Omental fat pad (tissue), 4 donors: ENCODE results near the gene HOXB1. TPM values are rescaled to one million over a fixed set of nuclear protein-coding genes. Genes with fewer than 3 reads are reported as not detected.
A peak's percentile ranks its signal among the peaks of the same experiment; 100 is the strongest.

ENCODE experiments used
- ATAC-seq: fragments of 150-250 bp; one replicate; pipeline ENCODE4 v1.9.1; 2016; ENCODE audit warnings: mild to moderate bottlenecking, moderate library complexity; ENCODE audit not compliant: low FRiP score
- DNase-seq: peaks from one replicate; pipeline ENCODE4 v3.0.0-alpha.2; 2019; ENCODE audit warnings: low spot score
- CTCF ChIP-seq, 3 donors: fragments of 450-650 bp; IDR thresholded peaks; one replicate each; pipeline ENCODE4 v1.5.1; 2016 to 2017; ENCODE audit warnings: antibody characterized with exemption in 3 of 3, mild to moderate bottlenecking in 3 of 3, moderate library complexity in 2 of 3
- total RNA-seq, 4 donors: library from RNA; depleted of rRNA; stranded (reverse); fragments of >200 nt; gene quantifications; one replicate each; pipeline ENCODE4 v1.1.0, GENCODE V29; 2016

Gene HOXB1
- total RNA-seq, 4 donors from 2014 or later, result not detected

- TF ChIP-seq CTCF (IDR thresholded peaks at IDR 0.05), result no peak
- DNase-seq, result no peak
- ATAC-seq, result peak; percentile 29
Measured at GRCh38 chr17:48576479-48577309, 45.9 kb upstream of the HOXB1 start.

DNA sequence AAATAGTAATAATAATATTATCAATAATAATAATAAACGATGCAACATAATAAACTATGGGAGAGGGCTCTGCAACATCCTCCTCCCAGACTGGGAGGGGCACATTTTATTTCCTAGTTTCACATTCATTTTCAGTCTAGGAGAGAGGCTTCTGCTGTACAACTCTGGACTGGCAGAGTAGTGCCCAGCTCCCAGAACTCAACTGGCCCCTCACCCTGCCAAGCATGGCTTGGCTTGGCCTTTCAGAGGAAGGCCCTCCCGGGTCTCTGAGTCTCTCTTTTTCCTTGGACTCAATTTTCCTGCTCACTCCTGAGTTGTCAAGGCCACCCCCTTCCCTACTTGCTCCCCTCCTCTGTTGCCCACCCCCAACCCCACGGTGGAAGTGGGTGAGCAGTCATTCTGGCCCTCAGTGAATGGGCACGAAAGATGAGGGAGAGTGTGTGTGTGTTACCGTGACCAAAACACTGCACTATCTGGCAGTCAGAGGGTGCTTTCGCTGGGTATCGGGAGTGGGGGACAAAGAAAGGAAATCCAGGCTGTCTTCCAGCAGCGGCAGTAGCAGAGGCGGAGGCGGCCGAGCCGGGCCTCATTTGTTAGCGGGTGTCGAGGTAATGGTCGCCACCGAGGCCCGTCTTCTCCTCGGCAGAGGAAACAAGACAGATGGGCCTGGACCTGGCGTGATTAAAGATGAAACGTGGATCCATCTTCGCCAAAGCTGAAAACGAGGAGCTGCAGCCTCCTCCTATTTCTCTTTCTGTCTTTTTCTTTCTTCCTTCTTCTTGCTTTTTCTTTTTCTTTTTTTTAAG is 45.1 kb upstream of the HOXB1 start:
- ATAC-seq (peak; percentile 24), DNase-seq (no peak)

DNA sequence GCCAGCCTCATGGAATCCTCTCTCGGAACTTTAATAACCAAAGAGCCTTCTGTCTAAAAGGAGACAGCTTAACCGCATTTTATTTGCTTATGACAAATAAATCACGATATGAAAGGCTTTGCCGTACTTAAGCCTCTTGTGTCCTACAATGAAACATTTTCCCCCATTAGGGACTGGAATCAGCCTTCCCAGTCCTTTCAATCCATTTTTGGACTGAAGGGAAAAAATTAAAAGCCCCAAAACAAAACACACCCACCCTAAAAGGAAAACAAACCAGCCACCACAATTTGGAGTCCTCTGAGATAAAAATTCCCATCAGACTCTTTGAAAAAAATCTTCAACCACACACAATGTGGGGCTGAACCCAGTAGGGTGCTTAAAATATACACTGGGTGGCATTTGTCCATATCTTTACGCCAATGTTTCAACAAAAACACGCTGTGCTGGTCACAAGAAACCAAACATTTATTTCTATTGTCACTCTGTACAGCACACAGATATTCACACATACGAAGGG is 44.3 kb upstream of the HOXB1 start:
- ATAC-seq (no peak), DNase-seq (no peak)

More for the DNA sequence above, 45.1 kb upstream of the HOXB1 start:
- TF ChIP-seq CTCF (IDR thresholded peaks at IDR 0.05), result no peak

DNA sequence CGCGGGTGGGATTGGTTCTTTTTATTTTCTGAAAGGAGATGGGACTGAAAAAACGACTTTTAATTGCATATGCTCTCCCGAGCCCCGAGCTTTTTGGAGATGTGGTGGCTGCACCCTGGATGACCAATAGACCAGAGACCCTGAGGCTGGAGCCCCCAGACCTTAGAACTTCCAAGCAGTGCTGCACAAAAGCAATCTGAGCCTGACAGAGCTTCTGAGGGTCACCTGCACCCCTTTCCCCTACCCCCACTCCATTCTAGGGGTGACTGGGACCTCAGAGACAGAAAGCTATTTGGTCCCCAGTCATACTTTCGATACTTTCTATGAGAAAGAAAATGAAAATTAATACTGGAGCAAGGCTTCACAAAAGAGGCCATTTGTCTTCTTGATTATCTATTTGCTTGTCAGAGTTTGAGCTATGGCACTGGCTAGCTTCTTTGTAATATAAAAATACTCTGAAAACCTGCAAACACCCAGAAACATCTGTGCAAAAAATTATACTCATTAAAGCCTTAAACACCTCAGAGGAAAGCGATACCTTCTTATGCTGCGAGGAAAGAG is 43.8 kb upstream of the HOXB1 start:
- ATAC-seq (no peak), DNase-seq (no peak)
- TF ChIP-seq CTCF (IDR thresholded peaks at IDR 0.05), result no peak

More for the DNA sequence above, 44.3 kb upstream of the HOXB1 start:
- no peak for TF ChIP-seq CTCF (IDR thresholded peaks at IDR 0.05)

DNA sequence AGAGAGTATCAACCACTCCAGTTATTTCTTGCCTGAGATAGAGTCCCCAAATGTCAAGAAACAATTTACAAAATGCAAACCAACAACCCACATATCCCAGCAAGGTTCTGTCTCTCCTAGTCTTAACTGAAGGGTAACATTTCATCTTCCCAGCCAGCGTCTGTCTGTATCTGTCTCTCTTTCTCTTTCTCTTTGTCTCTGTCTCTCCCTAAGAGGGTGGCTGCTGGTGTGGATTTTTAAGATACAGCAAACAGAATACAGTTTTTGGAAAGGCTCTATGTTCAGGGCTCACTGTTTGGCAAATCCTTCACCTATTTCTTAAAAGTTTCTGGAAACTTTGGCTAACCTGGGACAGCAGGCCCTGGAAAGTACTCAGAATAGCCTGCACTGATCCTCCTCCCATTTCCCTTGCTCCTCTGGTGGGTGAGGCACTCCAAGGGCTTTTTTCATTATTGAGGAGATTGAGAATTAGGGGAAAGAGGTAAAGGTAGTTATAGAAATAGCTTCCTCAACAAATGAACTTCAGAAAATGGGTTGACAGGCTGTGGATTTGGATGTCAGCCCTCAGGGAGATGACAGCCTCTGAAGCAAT is 41.1 kb upstream of the HOXB1 start:
- ATAC-seq (no peak), DNase-seq (no peak)
- TF ChIP-seq CTCF (IDR thresholded peaks at IDR 0.05), result no peak

DNA sequence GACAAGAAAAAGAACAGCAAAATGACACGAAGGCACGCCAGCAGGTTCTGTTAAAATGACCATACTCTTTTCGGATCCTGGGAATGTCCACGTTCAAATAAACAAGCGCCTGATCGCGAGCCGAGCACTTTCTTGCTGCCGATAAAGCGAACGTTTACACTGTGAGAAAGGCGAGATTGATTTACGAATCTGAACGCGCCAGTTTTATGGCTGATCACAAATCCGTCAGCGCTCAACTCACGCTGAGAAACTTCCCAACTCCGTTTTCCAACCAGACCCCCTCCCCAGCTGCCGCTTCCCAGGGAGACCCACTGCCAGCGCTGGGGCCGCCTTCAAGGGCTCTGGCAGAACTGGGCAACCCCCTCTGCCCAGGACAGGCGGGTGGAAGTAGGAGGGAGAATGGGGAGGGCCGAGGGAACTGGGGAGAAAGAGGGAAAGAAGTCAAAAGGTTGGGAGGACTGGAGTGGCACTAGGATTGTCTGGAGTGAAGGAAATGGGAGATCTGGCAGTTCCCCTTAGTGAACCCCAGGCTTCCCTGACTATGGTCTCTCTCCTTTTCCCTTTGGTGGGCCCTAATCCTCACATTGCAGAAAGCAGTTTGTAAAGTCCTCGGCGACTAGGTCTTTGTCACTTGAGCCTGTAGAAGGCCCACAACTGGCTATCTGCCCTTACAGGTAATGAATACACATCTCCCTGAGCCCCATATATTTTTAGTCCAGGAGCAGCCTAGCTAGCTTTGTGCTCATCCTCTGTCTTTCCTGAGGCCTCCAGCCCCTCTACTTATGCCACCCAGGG is 40.4 kb upstream of the HOXB1 start:
- ATAC-seq (peak; percentile 36), DNase-seq (no peak)
- no peak for TF ChIP-seq CTCF (IDR thresholded peaks at IDR 0.05)
